Fibroblast of the aortic adventitia (primary cell): ENCODE measurements around the gene OR10C1. TPM values are rescaled to one million over a fixed set of nuclear protein-coding genes. Genes with fewer than 3 reads are reported as not detected.

Experiments used
- DNase-seq: peaks from one replicate; pipeline ENCODE4 v3.0.0-alpha.2; 2010; ENCODE audit warnings: low read depth
- H3K4me3 ChIP-seq: 2 replicates; pipeline ENCODE4 v1.5.1; 2011; ENCODE audit warnings: low read depth, mild to moderate bottlenecking, control low read depth, low read length, moderate library complexity
- total RNA-seq: library from RNA; depleted of rRNA; stranded (reverse); fragments of >200 nt; gene quantifications from 2 replicates; pipeline ENCODE4 v1.2.3, GENCODE V29; 2012; ENCODE audit warnings: low replicate concordance
- TF ChIP-seq, protein P1 (sequence below): IDR thresholded peaks from 2 replicates; pipeline ENCODE4 v1.5.1; 2011; ENCODE audit warnings: mild to moderate bottlenecking, low read length, control low read depth, inconsistent platforms; ENCODE audit not compliant: insufficient read depth

Gene OR10C1, protein sequence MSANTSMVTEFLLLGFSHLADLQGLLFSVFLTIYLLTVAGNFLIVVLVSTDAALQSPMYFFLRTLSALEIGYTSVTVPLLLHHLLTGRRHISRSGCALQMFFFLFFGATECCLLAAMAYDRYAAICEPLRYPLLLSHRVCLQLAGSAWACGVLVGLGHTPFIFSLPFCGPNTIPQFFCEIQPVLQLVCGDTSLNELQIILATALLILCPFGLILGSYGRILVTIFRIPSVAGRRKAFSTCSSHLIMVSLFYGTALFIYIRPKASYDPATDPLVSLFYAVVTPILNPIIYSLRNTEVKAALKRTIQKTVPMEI
- total RNA-seq = not detected in 2 replicates

DNA sequence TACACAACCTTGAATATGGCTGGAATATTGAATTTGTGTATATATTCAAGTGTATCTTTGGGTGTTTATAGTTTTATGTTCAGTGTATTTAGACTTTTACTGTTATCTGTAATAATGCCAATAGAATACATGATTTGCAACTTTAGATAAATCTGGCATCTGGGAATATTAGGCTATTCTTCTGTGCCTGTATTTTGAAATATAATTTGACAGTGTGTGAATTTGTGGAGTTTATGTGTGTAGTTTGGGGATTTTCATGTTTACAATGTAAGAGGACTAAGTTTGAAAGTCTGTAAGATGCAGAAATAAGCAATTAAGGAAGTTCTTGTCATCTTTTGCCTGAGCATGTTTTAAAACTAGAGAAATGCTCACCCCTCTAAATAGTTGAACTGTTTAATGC lies at the start of gene OR10C1:
TSS of gene OR10C1 (plus strand) at position 301 of the 400 bp plus-strand sequence. CDS start 710 bp downstream, outside the sequence.
- DNase-seq = no peak
- TF ChIP-seq, protein P1, sequence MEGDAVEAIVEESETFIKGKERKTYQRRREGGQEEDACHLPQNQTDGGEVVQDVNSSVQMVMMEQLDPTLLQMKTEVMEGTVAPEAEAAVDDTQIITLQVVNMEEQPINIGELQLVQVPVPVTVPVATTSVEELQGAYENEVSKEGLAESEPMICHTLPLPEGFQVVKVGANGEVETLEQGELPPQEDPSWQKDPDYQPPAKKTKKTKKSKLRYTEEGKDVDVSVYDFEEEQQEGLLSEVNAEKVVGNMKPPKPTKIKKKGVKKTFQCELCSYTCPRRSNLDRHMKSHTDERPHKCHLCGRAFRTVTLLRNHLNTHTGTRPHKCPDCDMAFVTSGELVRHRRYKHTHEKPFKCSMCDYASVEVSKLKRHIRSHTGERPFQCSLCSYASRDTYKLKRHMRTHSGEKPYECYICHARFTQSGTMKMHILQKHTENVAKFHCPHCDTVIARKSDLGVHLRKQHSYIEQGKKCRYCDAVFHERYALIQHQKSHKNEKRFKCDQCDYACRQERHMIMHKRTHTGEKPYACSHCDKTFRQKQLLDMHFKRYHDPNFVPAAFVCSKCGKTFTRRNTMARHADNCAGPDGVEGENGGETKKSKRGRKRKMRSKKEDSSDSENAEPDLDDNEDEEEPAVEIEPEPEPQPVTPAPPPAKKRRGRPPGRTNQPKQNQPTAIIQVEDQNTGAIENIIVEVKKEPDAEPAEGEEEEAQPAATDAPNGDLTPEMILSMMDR = no peak
- H3K4me3 ChIP-seq = no peak within 1 kb of the TSS

DNA sequence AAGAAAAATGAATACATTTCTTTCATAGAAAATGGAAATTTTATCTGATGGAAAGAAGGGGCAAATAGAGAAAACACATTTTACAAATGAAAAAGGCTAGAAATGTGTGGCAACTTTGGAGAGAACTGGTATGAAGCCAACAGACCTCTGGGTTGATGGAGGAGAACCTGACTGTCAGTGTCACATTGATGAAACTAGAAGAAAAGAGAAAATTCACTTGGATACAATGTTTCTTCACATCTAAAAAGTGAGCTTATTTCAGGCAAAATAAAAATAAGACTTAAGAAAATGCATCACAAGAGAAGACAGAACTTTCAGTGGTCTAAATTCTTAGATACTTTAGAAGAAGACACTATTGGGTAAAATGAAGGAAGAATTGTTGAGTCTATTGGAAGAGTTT lies 43.8 kb upstream of the OR10C1 start, which contains the start of gene OR12D2:
TSS of gene OR12D2 (plus strand) at position 301 of the 400 bp plus-strand sequence. CDS start 1,069 bp downstream, outside the sequence.
- no peak for DNase-seq
- TF ChIP-seq, protein P1 = no peak
- H3K4me3 ChIP-seq = no peak within 1 kb of the TSS

DNA sequence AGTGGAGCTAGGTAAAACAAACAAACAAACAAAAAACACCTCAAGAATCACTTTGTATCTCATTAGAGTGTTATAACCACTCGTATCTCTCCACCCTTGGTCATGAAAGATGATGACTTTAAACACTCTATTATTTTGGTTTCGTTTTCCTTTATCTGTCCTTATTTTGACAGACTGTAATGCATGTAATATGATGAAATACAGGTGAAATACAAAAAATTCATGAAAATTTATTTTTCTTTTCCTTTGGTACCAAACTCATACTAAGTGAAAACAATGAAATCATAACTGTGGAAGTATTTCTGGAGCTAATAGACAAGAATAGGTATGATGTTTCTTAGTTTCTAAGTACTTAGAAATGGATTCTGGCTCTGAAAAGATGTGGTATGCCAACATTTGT lies 39.6 kb upstream of the OR10C1 start:
- no peak for DNase-seq
- TF ChIP-seq, protein P1 = no peak
- H3K4me3 ChIP-seq = no peak overlapping the region

DNA sequence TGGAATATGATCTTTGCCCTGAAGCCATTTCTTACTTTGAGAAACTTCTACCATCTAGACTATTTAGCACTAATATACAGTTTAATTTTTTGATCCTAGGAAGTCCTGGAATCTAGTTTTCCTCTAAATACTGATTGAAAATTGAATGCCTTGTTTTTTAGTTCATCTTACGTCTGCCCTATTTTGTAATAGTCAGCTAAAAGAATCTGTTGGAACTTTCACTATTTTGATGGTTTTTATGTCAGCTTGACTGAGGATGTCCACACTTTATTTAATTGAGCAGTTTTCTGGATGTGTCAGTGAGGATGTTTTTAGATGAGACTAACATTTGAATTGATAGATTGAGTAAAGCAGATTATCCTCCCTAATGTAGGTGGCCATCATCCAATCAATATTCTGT lies 35.3 kb upstream of the OR10C1 start:
- no peak for DNase-seq
- no peak overlapping the region for H3K4me3 ChIP-seq
- TF ChIP-seq, protein P1 = no peak

DNA sequence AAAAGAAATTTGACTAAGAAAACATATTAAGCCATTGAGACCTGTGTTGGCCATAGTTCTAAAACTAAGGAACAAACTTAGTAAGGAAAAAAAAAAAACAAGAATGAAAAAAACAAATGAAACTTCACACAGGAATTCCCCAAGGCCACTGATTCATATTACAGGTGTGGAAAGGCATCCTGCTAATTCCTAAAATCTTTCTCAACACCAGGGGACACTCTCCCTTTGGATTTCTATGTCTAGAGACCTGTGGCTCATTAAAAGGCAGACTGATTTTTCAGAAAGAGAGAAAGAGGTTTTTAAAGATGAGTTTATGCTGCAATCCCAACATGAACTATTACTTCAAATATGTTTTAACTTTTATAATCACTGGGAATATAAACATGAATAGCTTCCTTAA lies 24.5 kb upstream of the OR10C1 start, which contains the start of gene OR12D1:
TSS of gene OR12D1 (plus strand) at position 341 of the 400 bp plus-strand sequence.
- TF ChIP-seq, protein P1 = no peak
- no peak within 1 kb of the TSS for H3K4me3 ChIP-seq
- DNase-seq = no peak

DNA sequence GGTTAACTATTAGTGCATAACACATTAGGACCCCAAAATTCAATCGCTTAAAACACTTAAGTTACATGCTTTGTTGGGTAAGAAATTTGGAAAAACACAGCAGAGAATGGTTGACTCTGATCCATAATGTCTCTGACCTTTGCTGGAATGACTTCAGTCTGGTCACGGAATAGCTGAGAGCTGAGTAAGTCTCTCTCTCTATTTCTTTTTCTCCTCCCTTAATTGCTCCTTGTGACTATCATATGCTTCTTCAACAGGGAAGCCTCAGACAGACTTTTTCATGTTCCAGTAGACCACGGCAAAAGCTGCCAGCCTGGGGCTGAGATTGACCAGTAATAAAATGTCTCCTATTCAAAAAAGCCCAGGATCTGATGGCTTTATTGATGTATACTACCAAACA lies 19.6 kb upstream of the OR10C1 start:
- no peak overlapping the region for H3K4me3 ChIP-seq
- TF ChIP-seq, protein P1 = no peak
- DNase-seq = no peak
